Measurements from ENCODE around the gene RIMKLA.
A peak's percentile ranks its signal among the peaks of the same experiment; 100 is the strongest.

The RIMKLA gene

GRCh38 chr1:42456754-42457089, 76.1 kb downstream of the RIMKLA start:
- peak; percentile 37 to 69 for DNase-seq (ENCODE audit: low spot score in 2 of 2)
- in situ Hi-C loops (cut with MboI; ENCODE audit: low sequenced_read_pairs), result no loop called here
- Histone ChIP-seq H3K27me3 (ENCODE audit: low read depth) (peaks cover 13% of the 10 kb centered on the region), H3K4me3 (peak overlapping the region; percentile 71), H3K9me3 (no peaks in the 10 kb centered on the region), H3K4me1 (peaks cover 13% of the 10 kb centered on the region; the same call in 1 of the 2 replicates), H3K36me3 (replicated peaks) (peaks cover 17% of the 10 kb centered on the region)

DNA sequence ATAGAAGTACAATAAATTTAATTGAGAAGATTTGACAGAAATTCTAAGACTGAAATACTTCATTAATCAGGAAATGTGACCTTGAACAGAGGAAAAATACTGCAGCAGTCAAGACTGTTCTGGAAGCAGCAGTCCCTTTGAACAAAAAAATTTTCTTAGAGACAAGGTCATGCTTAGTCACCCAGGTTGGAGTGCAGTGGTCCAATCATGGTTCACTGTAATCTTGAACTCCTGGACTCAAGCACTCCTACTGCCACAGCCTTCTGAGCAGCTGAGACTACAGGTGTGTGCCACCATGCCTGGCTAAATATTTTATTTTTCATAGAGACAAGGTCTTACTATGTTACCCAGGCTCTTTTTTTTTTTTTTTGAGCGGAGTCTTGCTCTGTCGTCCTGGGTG, 80.6 kb downstream of the RIMKLA start:
- H3K27me3 ChIP-seq (ENCODE audit: low read depth), result no peaks in the 10 kb centered on the region
- peaks cover 9% of the 10 kb centered on the region; the same call in 1 of the 2 replicates for H3K4me1 ChIP-seq
- H3K9me3 ChIP-seq, result no peaks in the 10 kb centered on the region
- DNase-seq (ENCODE audit: low spot score in 2 of 2), result no peak
- H3K36me3 ChIP-seq (replicated peaks), result peaks cover 17% of the 10 kb centered on the region
- in situ Hi-C loops (cut with MboI; ENCODE audit: low sequenced_read_pairs), result no loop called here
- no peak overlapping the region for H3K4me3 ChIP-seq

GRCh38 chr1:42462828-42463763, 82.5 kb downstream of the RIMKLA start, which contains the start of gene CCDC30:
CCDC30 (plus strand) TSS chr1:42463286; CDS start chr1:42480552, 17,266 bp downstream.
- peaks cover 14% of the 10 kb centered on the region for H3K36me3 ChIP-seq (replicated peaks)
- in situ Hi-C loops (cut with MboI; ENCODE audit: low sequenced_read_pairs), result no loop called here
- peak within 1 kb of the TSS; percentile 27 for H3K4me3 ChIP-seq
- H3K9me3 ChIP-seq, result no peaks in the 10 kb centered on the region
- peak; percentile 92 to 95 for DNase-seq (ENCODE audit: low spot score in 2 of 2)
- no peaks in the 10 kb centered on the region for H3K27me3 ChIP-seq (ENCODE audit: low read depth)
- H3K4me1 ChIP-seq, result peaks cover 5% of the 10 kb centered on the region; the same call in 1 of the 2 replicates

- DNase-seq (ENCODE audit: low spot score in 2 of 2), result no peak
- in situ Hi-C loops (cut with MboI; ENCODE audit: low sequenced_read_pairs), result no loop called here
- Histone ChIP-seq H3K4me1 (peaks cover 5% of the 10 kb centered on the region; the same call in 1 of the 2 replicates), H3K27me3 (ENCODE audit: low read depth) (no peaks in the 10 kb centered on the region), H3K36me3 (replicated peaks) (peaks cover 7% of the 10 kb centered on the region; the same call in 1 of the 2 replicates), H3K9me3 (no peaks in the 10 kb centered on the region), H3K4me3 (no peak overlapping the region)
These were observed 83.3 kb downstream of the RIMKLA start for GRCh38 chr1:42463921-42464320.

- no peak for DNase-seq (ENCODE audit: low spot score in 2 of 2)
- H3K4me3 ChIP-seq, result no peak overlapping the region
- in situ Hi-C loops (cut with MboI; ENCODE audit: low sequenced_read_pairs), result no loop called here
- H3K27me3 ChIP-seq (ENCODE audit: low read depth), result 0 out of 2 replicates have a peak, but pooled peaks cover 2% of the 10 kb centered on the region
- H3K9me3 ChIP-seq, result no peaks in the 10 kb centered on the region
- H3K4me1 ChIP-seq, result peaks cover 5% of the 10 kb centered on the region
- H3K36me3 ChIP-seq (replicated peaks), result no peaks in the 10 kb centered on the region
These were observed 85.4 kb downstream of the RIMKLA start for GRCh38 chr1:42466030-42466429.

GRCh38 chr1:42469727-42470126, 89.1 kb downstream of the RIMKLA start:
- in situ Hi-C loops (cut with MboI; ENCODE audit: low sequenced_read_pairs), result no loop called here
- no peaks in the 10 kb centered on the region for H3K36me3 ChIP-seq (replicated peaks)
- H3K9me3 ChIP-seq, result no peaks in the 10 kb centered on the region
- no peak overlapping the region for H3K4me3 ChIP-seq
- DNase-seq (ENCODE audit: low spot score in 2 of 2), result no peak
- H3K27me3 ChIP-seq (ENCODE audit: low read depth), result peaks cover 11% of the 10 kb centered on the region
- no peaks in the 10 kb centered on the region; the same call in 1 of the 2 replicates for H3K4me1 ChIP-seq
